ENCODE data around the gene OLFM4.

GRCh38 chr13:53089951-53090350, 61.3 kb downstream of the OLFM4 start:
- TF ChIP-seq CTCF (IDR thresholded peaks at IDR 0.05) (no peak), POLR2A (IDR thresholded peaks at IDR 0.05) (no peak)
